Measurements from ENCODE around the gene CISD1.

CISD1 gene

GRCh38 chr10:58266003-58266825 is 2.7 kb upstream of the CISD1 start:
- DNase-seq = peak in 1 of 2 experiments; percentile 14

GRCh38 chr10:58266826-58267712 is 1.9 kb upstream of the CISD1 start:
- DNase-seq = peak; percentile 37 to 39

- DNase-seq = peak; percentile 93 to 95
These were observed 1.1 kb upstream of the CISD1 start, which contains the start of gene IPMK for GRCh38 chr10:58267713-58268453. TSS of gene IPMK (minus strand) at chr10:58267894. CDS start at chr10:58267611, 283 bp downstream.

GRCh38 chr10:58268454-58268945 is 462 bp upstream of the CISD1 start:
- no peak for DNase-seq

- no peak for DNase-seq
These were observed 874 bp downstream of the CISD1 start for GRCh38 chr10:58269782-58270290.

GRCh38 chr10:58275261-58275660 is 6.3 kb downstream of the CISD1 start:
- no peak for DNase-seq

- no peak for DNase-seq
These were observed 6.9 kb downstream of the CISD1 start for GRCh38 chr10:58275908-58276307.

GRCh38 chr10:58278274-58278961 is 9.5 kb downstream of the CISD1 start:
- DNase-seq = no peak

GRCh38 chr10:58278962-58279307 is 10.0 kb downstream of the CISD1 start:
- DNase-seq = no peak

- DNase-seq = no peak
These were observed 11.5 kb downstream of the CISD1 start for GRCh38 chr10:58280477-58280876.

GRCh38 chr10:58281092-58281752 is 12.3 kb downstream of the CISD1 start:
- no peak for DNase-seq

- peak in 1 of 2 experiments; percentile 18 for DNase-seq
These were observed 13.7 kb downstream of the CISD1 start for GRCh38 chr10:58282615-58283014.

GRCh38 chr10:58291538-58292174 is 22.7 kb downstream of the CISD1 start:
- DNase-seq = peak; percentile 15 to 22

GRCh38 chr10:58293989-58294388 is 25.0 kb downstream of the CISD1 start:
- DNase-seq = no peak

GRCh38 chr10:58299580-58299979 is 30.6 kb downstream of the CISD1 start:
- DNase-seq = peak; percentile 58 to 64

- DNase-seq = no peak
These were observed 31.7 kb downstream of the CISD1 start for GRCh38 chr10:58300676-58301075.

- DNase-seq = no peak
These were observed 33.3 kb downstream of the CISD1 start for GRCh38 chr10:58302254-58302653.

- no peak for DNase-seq
These were observed 35.2 kb downstream of the CISD1 start for GRCh38 chr10:58304099-58304633.

- DNase-seq = no peak
These were observed 36.9 kb downstream of the CISD1 start for GRCh38 chr10:58305821-58306220.

GRCh38 chr10:58307676-58308075 is 38.7 kb downstream of the CISD1 start:
- no peak for DNase-seq

- no peak for DNase-seq
These were observed 42.1 kb downstream of the CISD1 start for GRCh38 chr10:58311026-58311425.
